ENCODE data around the gene TPSD1.

GRCh38 chr16:1278477-1278876, 22.6 kb downstream of the TPSD1 start:
- no peak for TF ChIP-seq CTCF (IDR thresholded peaks at IDR 0.05)
- no peak for TF ChIP-seq POLR2AphosphoS5 (IDR thresholded peaks at IDR 0.05)
- TF ChIP-seq POLR2A (IDR thresholded peaks at IDR 0.05): no peak

All from stomach (tissue), 4 donors.